Activated CD8-positive, alpha-beta memory T cell treated with anti-CD3 and anti-CD28 coated beads, Interleukin-2, amount 50 U/mL, for 48 hours (primary cell): Measurements from ENCODE around the gene LRFN2.

Source experiments
- DNase-seq: peaks from one replicate; pipeline ENCODE4 v3.0.0-alpha.2; 2020

Gene LRFN2

DNA sequence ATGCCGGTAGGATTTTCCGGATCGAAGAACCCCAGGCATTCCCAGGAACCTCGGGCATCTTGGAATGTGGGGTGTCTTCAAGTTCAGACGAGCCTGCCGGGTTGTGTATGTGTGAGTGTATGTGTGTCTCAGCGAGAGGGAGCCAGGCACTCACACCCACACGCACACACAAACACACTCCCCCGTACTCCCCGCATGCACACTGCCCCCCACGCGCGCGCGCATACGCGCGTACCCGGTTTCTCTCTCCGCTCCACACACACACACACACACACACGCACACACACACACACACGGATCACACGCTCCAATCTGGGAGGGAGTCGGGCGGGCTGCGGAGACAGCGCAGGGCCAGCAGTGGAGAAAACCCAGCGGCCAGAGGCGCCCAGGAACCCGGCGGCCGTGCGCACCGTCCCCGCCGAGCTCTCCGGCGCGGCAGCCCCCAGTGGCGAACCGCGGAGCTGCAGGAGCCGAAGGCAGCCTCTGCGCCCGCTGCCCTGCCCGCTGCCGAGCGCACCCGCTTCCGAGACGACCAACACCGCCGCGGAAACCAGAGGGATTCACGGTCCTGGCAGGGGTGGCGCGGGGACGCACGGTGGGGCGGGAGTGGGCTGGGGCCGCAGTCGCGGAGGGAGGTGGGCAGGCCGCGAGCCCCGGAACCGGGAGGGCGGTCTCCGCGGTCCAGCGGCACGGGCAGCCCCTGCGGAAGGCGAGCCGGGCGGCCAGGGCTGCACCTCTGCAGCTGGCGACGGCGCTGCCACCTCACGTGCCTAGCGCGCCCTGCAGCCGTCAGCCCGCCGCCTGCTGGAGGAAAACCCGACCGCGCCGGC lies at the start of gene LRFN2:
TSS of gene LRFN2 (minus strand) at position 125 of the 830 bp plus-strand sequence.
- DNase-seq = peak; percentile 86

DNA sequence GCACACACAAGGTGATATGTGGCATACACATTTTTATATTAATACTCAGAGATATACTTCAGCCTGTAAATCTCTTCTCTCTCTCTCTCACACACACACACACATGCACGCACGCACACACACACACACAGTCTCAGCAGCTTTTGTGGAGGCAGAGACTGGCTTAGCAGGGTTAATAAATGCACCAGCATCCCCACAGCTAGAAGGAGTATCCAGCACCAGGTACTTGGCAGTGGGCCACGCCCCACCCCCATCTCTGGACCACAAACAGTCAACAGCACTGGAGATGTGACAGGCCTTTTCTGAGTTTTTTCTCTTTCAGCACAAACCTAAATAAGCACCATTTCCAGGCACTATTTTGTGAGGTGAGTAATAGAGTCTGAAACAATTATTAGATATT lies 47.3 kb upstream of the LRFN2 start:
- DNase-seq = no peak

DNA sequence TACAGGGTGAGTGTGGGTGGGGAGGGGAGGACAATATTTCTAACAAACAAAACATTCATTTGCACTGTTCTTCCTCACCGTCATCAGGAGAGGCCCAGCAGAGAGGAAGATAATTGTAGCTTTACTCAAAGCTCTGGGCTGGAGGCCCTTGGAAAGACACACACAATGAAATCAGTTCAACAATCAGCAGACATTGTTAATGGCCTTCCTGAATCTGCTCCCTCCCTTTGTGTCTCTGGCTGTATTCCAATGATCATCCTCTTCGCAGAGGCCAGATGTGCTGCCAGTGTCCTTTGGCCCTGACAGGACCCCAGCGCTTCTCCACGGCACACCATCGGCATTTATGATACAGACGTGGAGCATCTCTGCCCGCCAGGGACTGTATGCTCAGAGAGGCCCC lies 44.6 kb upstream of the LRFN2 start:
- DNase-seq = no peak

DNA sequence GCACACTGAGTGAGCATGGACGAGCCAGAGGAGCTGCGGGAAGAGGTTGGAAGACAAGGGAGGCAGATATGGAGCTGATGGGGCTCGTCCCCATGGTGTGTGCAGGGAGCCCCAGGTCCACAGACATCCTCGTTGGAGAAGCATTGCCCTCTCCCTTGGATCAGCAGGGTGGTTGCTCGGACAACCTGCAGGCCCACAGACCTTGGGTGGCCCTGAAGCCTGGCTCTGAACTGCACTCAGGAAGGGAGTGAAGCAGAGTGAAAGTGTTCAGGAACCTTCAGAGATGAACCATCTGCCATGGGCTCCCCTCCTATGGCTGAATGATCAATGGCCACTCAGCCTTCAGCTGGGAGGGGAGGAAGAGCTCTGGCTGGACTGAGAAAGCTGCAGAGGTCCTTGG lies 43.3 kb upstream of the LRFN2 start:
- DNase-seq = no peak

DNA sequence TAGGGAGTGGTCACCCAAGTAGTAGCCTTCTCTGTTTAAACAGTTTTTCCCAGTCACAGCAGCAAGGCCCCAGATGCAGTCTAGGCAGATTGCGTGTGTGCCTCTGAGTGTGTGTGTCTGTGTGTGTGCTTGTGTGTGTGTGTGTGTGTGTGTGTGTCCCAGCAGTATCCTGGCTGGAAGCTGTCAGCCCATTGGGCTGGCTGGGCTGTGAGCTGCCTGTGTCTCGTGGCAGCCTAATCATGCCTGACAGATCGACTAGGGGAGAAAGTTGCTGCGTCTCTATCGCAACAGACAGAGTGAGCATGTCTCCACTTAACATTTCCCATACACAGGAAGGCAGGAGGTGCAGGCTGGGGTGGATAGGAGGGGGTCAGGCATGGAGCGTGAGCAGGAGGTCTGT lies 42.9 kb upstream of the LRFN2 start:
- DNase-seq = no peak

DNA sequence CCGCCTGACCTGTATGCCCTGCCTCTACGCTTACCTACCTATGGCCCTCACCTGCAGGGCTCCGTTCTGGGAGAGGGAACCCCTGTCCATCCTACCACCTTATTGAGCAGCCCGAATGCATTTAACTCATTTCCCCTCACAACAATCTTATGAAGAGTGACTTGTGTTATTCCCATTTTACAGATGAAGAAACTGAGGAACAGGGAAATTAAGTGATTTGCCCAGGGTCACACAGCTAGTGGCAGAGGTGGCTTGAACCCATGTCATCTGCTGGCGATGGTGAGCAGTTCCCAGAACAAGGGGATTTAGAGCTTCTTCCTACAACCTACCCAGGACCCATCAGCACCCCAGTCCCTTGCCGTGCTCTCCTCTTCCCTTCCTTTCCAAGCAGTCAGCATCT lies 42.3 kb upstream of the LRFN2 start:
- no peak for DNase-seq

DNA sequence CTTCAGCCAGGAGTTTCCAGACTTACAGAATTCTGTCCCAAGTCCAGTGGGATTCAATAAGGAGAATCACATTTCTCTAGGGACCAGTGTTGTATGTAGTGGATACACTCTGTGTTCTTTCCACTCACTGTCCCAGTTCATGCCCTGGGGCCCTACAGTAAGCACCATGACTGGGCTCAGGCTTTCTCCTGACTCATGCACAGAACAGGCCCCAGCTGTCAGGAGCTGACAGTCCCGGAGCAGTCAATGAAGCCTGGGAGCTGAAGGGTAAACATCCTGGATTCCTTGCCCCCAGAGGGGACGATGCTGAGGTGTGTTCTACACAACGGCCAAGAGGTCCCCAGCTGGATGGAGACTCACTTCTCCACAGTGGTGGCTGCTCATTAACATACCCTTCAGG lies 40.2 kb upstream of the LRFN2 start:
- no peak for DNase-seq

DNA sequence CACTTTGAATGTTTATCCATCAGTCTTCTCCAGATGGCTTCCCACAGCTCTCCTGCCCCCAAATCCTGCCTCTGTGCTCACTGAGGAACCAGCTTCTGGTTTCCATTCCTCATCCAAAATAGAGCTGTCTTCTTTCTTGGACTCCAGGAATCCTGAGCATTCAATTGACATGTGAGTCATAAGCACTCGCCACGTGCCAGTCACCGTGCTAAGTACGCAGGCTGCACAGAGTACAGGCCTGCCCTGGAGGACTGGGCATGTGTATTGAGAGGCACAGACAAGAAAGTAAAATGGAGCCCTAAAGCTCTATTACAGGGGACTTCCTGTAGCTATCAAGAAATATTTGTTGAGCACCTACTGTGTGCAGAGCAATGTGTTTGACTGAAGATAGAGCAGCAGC lies 39.7 kb upstream of the LRFN2 start:
- no peak for DNase-seq

DNA sequence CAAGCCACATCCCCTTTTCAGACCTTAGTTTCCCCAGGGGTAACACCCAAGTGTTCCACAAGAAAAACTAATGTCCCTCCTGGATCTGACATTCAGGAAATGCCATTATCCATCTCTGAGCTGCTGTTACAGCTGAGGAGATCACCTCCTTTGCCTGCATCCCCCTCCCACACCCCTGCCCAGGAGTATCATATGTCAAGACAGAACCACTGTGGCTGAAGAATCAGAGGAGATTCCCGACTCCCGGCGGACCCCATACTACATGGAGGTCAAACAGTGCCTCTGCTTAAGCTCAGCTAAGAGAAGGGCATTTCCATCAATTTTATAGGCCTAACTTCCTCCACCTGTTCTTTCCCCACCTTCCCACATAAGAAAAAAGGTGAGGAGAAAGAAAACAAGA lies 36.8 kb upstream of the LRFN2 start:
- DNase-seq = no peak

DNA sequence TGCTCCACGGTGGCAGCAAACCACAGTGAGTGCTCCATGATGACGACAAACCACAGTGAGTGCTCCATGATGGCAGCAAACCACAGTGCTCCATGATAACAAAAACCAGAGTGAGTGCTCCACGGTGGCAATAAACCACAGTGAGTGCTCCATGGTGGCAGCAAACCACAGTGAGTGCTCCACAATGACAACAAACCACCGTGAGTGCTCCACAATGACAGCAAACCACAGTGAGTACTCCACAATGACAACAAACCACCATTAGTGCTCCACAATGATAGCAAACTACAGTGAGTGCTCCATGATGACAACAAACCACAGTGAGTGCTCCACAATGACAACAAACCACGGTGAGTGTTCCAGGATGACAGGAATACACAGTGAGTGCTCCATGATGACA lies 36.0 kb upstream of the LRFN2 start:
- no peak for DNase-seq

DNA sequence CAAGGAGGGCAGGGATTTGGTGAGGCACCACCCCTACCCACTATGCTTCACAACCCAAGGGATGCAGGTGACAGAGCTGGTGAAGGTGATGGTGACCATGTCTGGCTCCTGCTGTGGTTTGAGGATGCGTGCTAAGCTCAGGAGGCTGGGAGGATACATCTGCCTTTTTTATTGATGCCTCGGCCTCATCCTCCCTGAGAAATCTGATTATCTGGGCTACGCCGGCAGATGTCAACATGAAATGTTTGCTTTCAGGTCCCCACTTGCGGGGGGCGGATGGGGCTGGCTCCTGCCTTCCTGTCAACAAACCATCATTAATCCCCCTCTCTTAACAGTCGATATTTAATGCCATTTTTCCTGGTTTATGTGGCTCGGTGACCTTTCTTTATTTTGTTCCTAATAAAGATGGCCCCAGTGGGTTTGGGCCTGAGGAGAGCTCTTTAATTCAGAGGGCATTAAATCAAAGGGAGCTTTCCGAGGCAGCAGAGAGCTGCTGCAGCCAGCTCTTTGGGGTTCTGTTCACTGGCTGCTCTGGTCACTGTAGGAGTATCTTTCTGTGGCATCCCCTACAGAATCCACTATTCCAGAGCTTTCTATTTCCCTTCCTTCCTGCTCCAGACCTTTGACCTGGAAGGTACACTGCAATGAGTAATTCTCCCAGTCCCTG lies 33.5 kb upstream of the LRFN2 start:
- no peak for DNase-seq

DNA sequence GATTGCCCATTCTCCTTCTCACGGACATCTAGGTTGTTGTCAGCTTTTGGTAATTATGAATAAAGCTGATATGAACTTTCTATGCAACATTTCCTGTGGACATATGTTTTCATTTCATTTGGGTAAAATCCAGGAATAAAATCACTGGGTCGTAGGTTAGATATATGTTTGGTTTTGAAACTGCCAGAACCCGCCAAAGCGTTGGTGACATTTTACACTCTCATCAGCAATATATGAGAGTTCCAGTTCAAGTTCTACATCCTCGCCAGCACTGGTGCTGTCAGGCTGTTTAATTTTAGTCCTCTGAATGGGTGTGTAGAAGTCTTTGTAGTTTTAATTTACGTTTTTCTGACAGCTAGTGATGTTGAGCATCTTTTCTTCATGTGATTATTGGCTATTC lies 27.5 kb upstream of the LRFN2 start:
- no peak for DNase-seq

DNA sequence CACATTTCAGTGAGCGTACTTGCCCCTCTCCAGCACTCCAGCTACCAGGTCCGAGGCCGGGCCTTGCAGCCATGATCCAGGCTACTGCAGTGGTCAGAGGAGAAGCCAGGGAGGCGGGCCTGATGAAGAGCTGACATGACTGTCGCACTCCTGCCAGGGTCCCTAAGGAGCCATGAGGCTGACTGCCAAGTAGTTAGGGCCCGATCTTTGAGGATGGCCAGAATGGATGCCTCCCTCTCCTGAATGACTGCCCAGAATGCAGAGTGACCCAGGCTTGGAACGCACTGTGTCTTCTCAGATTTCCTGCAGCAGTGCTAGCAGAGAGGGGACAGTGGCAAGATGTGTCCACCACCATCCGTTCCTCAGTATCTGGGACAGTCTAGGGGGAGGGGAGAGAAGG lies 24.7 kb upstream of the LRFN2 start:
- DNase-seq = no peak

DNA sequence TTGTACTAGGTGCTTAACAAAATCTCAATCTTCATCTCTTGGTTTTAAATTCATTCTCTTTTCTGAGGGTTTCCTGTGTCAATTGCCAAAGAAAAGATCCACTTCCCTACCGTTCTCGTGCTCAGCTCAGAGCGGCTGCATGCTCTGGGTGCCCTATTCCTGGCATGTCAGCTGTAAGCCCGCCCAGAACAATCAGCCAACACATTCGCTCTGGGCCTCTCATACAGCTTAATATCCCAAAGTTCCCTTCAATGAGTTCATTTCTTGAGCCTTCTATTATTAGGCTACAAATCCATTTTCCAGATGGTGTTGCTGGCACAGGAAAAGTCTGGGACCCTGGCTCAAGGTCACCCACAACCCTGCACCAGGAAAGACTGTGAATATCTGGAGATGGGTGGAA lies 24.3 kb upstream of the LRFN2 start:
- DNase-seq = no peak

DNA sequence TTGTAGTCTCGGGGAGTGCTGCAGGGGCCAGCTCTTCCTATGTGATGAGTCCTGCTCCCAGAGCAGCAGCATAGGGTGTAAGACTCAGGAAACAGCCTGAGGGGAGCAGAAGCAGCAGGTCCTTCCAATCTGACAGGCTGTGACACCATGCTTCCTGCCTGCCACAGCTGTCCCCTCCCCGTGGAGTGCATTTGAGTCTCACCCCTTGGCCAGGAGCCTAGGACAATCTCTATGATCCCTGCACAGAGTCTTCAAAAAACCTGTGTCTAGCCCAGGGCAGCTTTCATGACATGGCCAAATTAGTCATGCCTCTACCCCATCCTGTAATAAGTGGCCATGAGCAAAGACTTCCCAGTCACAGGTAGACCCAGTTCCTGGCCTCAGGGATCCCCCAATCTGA lies 23.1 kb upstream of the LRFN2 start:
- no peak for DNase-seq

DNA sequence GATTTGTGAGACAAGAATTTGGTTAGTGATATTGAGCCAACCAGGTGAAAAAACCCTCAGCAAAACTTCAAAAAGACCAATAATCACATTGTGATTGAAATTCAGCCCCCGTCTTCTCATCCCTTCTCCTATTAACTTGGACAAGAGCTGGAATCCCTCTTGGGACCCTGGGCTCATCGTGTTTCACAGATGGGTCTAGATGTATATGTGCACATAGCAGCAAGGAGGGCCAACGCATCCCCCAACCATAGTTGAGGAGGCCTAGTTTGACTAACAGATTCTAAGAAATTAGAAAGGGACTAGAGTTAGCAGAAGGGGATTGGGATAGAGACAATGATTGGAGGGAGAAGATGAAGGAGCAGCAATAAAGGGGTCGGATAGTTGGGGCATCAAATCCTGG lies 19.8 kb upstream of the LRFN2 start:
- no peak for DNase-seq

DNA sequence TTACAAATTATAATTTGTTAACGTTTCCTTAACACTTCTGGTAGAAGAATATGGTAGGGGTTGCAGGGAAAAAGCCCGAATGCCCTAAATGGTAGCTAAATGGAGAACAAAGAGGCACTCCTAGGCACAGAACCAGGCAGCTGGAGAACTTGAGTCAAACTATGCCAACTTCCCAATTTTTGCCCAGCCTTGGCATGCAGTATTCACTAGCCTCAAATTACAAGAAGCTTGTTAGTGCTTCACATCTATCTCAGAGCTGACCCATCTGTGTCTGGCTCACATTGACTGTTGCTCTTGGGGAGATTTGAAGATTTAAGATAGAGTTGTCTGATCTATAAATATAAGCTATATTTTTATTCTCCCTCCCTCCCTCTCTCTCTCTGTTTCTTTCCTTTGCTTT lies 19.4 kb upstream of the LRFN2 start:
- no peak for DNase-seq

DNA sequence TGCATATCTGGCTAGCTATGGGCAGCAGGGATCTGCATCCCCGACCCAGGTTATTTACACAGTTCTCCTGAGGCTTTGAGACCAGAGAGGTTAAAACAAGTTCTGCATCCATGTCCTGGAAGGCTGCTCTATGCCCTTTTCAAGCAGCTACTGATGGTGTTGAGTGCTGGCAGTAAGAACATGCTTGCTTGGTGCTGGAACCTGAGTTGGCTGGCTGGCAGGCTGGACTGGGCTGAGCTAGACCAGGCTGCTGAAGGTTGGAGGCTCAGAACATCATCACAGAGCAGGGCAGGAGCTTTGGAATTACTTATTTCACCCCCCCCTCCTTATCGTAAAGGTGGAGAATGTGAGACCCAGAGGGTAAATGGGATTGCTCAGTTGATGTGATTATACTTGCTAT lies 16.9 kb upstream of the LRFN2 start:
- no peak for DNase-seq

DNA sequence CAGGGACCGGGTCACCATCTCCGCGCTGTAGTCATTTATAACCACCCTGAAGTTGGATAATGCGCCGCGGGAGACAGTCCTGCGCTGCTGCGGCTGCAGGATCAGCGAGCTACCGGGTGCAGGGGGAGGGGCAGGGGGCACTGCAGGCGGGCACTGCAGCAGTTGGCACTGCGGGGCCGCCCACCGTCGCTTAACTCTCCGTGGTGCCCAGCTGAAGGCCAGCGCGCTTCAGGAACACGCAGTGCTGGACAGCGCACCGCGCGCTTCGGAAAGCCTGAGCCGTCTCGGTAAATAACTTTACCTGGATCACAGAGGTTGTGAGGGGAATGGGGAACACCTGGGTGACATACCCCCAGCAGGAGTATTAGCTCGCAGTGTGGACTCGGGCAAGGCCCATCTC lies 12.4 kb upstream of the LRFN2 start:
- no peak for DNase-seq

DNA sequence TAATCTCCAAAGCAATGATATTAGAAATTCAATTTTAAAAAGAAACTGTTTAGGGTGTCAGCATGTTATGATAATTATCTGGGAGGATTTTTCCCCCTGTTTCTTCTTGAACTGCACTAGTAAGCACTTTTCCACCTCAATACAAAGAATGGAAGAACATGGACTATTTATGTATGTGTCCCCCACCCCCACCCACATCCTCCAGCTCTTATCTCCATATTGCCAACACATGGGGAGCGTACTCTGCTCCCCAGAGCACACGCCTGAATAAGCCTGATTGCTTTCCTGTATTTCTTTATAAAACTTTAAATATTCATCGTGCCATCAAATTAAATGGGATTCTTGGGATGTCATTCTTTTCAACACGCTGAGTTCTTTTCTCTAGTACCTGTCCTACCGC lies 11.4 kb upstream of the LRFN2 start:
- DNase-seq = no peak

DNA sequence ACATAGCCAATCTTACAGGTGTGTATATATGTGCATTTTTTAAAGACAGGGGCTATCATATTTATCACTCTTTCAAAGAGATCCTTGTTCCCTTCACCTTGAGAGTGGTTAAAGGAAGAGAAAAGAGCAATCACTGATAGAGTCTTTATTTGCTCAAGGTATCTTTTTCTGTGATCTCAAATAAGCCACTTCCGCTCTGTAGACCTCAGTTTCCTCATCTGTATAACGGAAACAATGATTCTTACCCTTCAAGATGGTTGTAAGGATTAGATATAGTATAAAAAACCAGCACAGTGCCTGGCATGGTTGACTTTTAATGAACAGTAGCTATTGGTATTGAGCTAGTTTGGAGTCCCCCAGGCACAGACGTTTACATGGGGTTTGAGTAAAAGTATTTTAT lies 10.1 kb upstream of the LRFN2 start:
- no peak for DNase-seq

DNA sequence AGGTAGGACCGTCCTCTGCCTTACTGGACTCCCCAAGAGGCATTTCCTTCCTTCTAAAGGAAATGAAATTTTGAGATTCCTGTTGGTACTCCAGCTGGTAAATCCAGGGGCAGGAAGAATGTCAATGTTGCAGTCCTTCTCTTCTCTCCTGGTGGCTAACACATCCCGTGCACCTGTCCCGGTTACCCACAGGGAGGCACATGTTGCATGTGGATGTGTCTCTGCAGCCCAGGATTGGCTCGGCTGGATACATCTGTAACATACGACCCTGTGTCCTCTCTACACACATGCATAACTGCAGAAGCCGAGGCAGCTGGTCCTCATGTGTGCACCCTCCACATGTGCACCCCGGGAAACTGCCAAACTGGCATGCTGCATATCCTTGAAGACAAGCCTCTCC lies 1.3 kb upstream of the LRFN2 start:
- no peak for DNase-seq

DNA sequence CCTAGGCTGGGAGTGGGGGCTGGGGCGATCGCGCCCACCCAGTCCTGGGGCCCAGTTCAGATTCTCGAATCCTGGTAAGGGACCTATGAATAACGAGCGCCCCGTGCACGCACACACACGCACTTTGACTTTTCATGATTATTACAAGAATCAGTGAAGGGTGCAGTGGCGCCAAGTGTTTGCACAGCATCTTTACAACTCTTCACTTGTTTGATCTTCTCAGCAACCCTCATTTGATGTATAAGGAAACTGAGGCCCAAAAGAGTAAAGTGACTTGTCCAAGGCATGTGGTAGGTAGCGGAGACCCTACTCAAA lies 863 bp upstream of the LRFN2 start:
- DNase-seq = no peak

DNA sequence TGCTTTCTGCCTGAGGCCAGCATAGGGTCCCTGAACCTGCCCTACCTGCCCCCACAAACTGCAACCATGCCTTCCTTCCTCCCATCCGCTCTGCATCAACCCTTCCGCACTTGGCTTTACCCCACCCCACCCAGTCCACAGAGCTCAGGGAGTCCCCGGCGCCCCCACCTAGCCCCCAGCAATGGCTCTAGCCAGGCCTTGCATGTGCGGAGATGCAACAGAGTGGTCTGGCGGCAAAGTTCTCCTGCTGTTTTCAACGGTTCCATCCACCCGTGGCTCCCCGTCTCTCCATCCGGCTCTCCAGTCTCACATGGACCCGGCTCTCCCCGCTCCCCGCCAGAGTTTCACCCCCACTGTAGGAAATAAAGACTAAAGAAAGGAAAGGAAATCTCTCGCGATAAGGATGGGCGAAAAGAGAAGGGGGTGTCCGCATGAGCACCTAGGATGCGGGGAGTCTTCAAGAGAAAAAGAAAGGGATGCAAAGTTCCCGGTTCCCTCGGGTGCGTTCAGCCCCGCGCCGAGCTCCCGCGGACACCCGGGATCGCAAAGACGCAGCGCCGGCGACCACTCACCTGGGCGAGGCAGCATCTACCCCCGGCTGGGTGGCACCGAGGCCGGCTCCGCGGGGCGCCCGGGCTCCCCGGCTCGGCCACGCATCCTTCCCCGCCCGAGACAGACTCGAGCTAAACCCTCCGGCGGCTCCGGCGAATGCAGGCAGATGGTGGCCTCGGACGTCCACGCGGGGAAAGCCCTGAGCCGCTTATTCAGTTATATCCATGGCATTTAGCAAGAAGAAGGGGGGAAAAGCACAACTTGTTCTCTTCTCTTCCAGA lies 579 bp downstream of the LRFN2 start:
- DNase-seq = no peak
